Sigmoid colon (tissue), 4 donors: Measurements from ENCODE around the gene ZNF483.

Source experiments
- CTCF ChIP-seq, 4 experiments: fragments of 450-650 bp in 3 of 4; fragments of 200-600 bp in 1 of 4; IDR thresholded peaks; one replicate each; pipeline ENCODE4 v1.5.1; 2016 to 2019; ENCODE audit warnings: antibody characterized with exemption in 4 of 4, mild to moderate bottlenecking in 3 of 4, moderate library complexity in 2 of 4
- EP300 ChIP-seq, 4 donors: sonication (generic); formaldehyde crosslinking; IDR thresholded peaks; one replicate each; pipeline ENCODE4 v1.6.1; 2017; ENCODE audit warnings: antibody characterized with exemption in 4 of 4
- POLR2A ChIP-seq, 2 donors: fragments of 450-650 bp; IDR thresholded peaks; one replicate each; pipeline ENCODE4 v1.6.1; 2016; ENCODE audit warnings: antibody characterized with exemption in 2 of 2, mild to moderate bottlenecking in 2 of 2, moderate library complexity in 2 of 2
- POLR2AphosphoS5 ChIP-seq, 4 donors: sonication (generic); formaldehyde crosslinking; IDR thresholded peaks; one replicate each; pipeline ENCODE4 v1.6.1; 2017; ENCODE audit warnings: antibody characterized with exemption in 4 of 4

- TF ChIP-seq CTCF (IDR thresholded peaks at IDR 0.05) (no peak), EP300 (IDR thresholded peaks at IDR 0.05) (no peak), POLR2A (IDR thresholded peaks at IDR 0.05) (no peak), POLR2AphosphoS5 (IDR thresholded peaks at IDR 0.05) (no peak)
Measured at GRCh38 chr9:111516061-111516465, 8.9 kb upstream of the ZNF483 start.
